HCT116 (cell line): ENCODE measurements around the gene MSI2. TPM values are rescaled to one million over a fixed set of nuclear protein-coding genes. Genes with fewer than 3 reads are reported as not detected.

ENCODE experiments used
- ATAC-seq: fragments of 200-7000 bp; cut with Tn5 transposase; 2 replicates; pipeline ENCODE4 v1.9.1; 2020; ENCODE audit warnings: mild to moderate bottlenecking, moderate library complexity
- BruUV-seq: library from RNA; stranded (reverse); fragments of 400-500 nt; replicated peaks from 2 replicates; lab custom pipeline; 2021; lab: Mats Ljungman, UMichigan
- CTCF ChIA-PET: fragments of 300-600 bp; sonication (Branson Sonifier 250); formaldehyde crosslinking; loops from one replicate; lab custom pipeline; 2021; ENCODE audit warnings: antibody characterized with exemption; lab: Charles Lee
- POLR2A ChIA-PET: fragments of 300-600, 350-600 bp; sonication (Branson Sonifier 250); formaldehyde crosslinking; loops from one replicate; lab custom pipeline; 2021; ENCODE audit warnings: antibody characterized with exemption; lab: Charles Lee
- RAD21 ChIA-PET, 2 experiments: fragments of 300-600 bp; sonication (Branson Sonifier 250); formaldehyde crosslinking; loops; one replicate each; lab custom pipeline; 2023; ENCODE audit warnings: low total read pairs in 2 of 2; ENCODE audit not compliant: uncharacterized antibody in 2 of 2, unreplicated experiment in 2 of 2, low non-redundant PET in 1 of 2; lab: Charles Lee
- DNase-seq: peaks from one replicate; pipeline ENCODE4 v3.0.0-alpha.2; 2010; ENCODE audit warnings: low read depth, low spot score
- H2AFZ ChIP-seq: fragments of 200-600 bp; shearing (Covaris generic), sonication (generic); 2 replicates; pipeline ENCODE4 v1.6.1; 2017; ENCODE audit warnings: low read depth, mixed run types, mixed read lengths, antibody characterized with exemption, low read length; ENCODE audit not compliant: poor library complexity, severe bottlenecking
- H3K27ac ChIP-seq: 2 replicates; pipeline ENCODE4 v1.5.1; 2012; ENCODE audit warnings: low read depth, low read length
- H3K27me3 ChIP-seq: fragments of 200-600 bp; sonication (generic); 2 replicates; pipeline ENCODE4 v1.6.1; 2016; ENCODE audit warnings: mixed run types, low read length, mixed read lengths; ENCODE audit not compliant: insufficient read depth
- H3K36me3 ChIP-seq, 2 experiments: fragments of 200-500 bp in 1 of 2; fragments of 200-600 bp in 1 of 2; sonication (Bioruptor generic) in 1 of 2; sonication (generic) in 1 of 2; 2 replicates each; pipeline versions ENCODE4 v1.5.1 to v1.6.1; 2014 to 2016; ENCODE audit warnings: low read length in 2 of 2, inconsistent platforms in 1 of 2, mixed read lengths in 1 of 2, mixed run types in 1 of 2; ENCODE audit not compliant: insufficient read depth in 2 of 2, control insufficient read depth in 1 of 2
- H3K4me1 ChIP-seq, 2 experiments: fragments of 200-600 bp in 1 of 2; sonication (generic) in 1 of 2; 2 replicates each; pipeline versions ENCODE4 v1.5.1 to v1.6.1; 2012 to 2017; ENCODE audit warnings: low read length in 2 of 2, inconsistent platforms in 1 of 2, mild to moderate bottlenecking in 1 of 2, mixed read lengths in 1 of 2, mixed run types in 1 of 2, moderate library complexity in 1 of 2; ENCODE audit not compliant: insufficient read depth in 2 of 2, control insufficient read depth in 1 of 2
- H3K4me2 ChIP-seq: fragments of 200-600 bp; sonication (generic); 2 replicates; pipeline ENCODE4 v1.6.1; 2017; ENCODE audit warnings: mixed run types, low read length, mixed read lengths
- H3K4me3 ChIP-seq, 2 experiments: fragments of 200-600 bp in 1 of 2; sonication (generic) in 1 of 2; replicated peaks in 1 of 2; 2 replicates each; pipeline ENCODE4 v1.5.1; 2011 to 2016; ENCODE audit warnings: low read length in 2 of 2, control low read depth in 1 of 2, low read depth in 1 of 2, mild to moderate bottlenecking in 1 of 2, mixed read lengths in 1 of 2, mixed run types in 1 of 2
- H3K79me2 ChIP-seq: fragments of 200-600 bp; sonication (generic); 2 replicates; pipeline ENCODE4 v1.6.1; 2017; ENCODE audit warnings: mild to moderate bottlenecking, mixed run types, low read length, moderate library complexity, mixed read lengths; ENCODE audit not compliant: insufficient read depth
- H3K9ac ChIP-seq: fragments of 200-600 bp; sonication (generic); 2 replicates; pipeline ENCODE4 v1.6.1; 2016; ENCODE audit warnings: low read length, mixed read lengths
- H3K9me2 ChIP-seq: fragments of 200-600 bp; sonication (generic), shearing (Covaris generic); 2 replicates; pipeline ENCODE4 v1.6.1; 2017; ENCODE audit warnings: mixed run types, mild to moderate bottlenecking, moderate library complexity; ENCODE audit not compliant: insufficient read depth
- H3K9me3 ChIP-seq, 2 experiments: fragments of 200-500 bp in 1 of 2; fragments of 200-600 bp in 1 of 2; sonication (Bioruptor generic) in 1 of 2; sonication (generic) in 1 of 2; 2 replicates each; pipeline ENCODE4 v1.6.1; 2014 to 2017; ENCODE audit warnings: low read length in 2 of 2, mixed read lengths in 2 of 2, inconsistent platforms in 1 of 2, low read depth in 1 of 2, mild to moderate bottlenecking in 1 of 2, mixed run types in 1 of 2, moderate library complexity in 1 of 2; ENCODE audit not compliant: control insufficient read depth in 1 of 2, insufficient read depth in 1 of 2
- H4K20me1 ChIP-seq: fragments of 200-600 bp; sonication (generic), shearing (Covaris generic); 2 replicates; pipeline ENCODE4 v1.6.1; 2017; ENCODE audit warnings: mixed run types, mild to moderate bottlenecking, moderate library complexity; ENCODE audit not compliant: insufficient read depth
- CBX3 ChIP-seq: IDR thresholded peaks from 2 replicates; pipeline ENCODE4 v1.6.1; 2012; ENCODE audit warnings: low read depth
- CEBPB ChIP-seq: IDR thresholded peaks from 2 replicates; pipeline ENCODE4 v1.6.1; 2012; ENCODE audit warnings: low read depth
- ELF1 ChIP-seq: IDR thresholded peaks from 2 replicates; pipeline ENCODE4 v1.6.1; 2012; ENCODE audit warnings: low read depth, borderline replicate concordance
- EZH2 ChIP-seq: fragments of 200-600 bp; sonication (generic); IDR thresholded peaks from 2 replicates; pipeline ENCODE4 v1.6.1; 2017; ENCODE audit warnings: antibody characterized with exemption, mixed run types
- EZH2phosphoT487 ChIP-seq: fragments of 200-600 bp; IDR thresholded peaks from 2 replicates; pipeline ENCODE4 v1.6.1; 2018; ENCODE audit warnings: antibody characterized with exemption, borderline replicate concordance
- FOSL1 ChIP-seq: IDR thresholded peaks from 2 replicates; pipeline ENCODE4 v1.6.1; 2012; ENCODE audit warnings: low read depth
- POLR2A ChIP-seq: IDR thresholded peaks from 2 replicates; pipeline ENCODE4 v1.7.0; 2011; ENCODE audit warnings: borderline replicate concordance; ENCODE audit not compliant: insufficient read depth, insufficient read length; ENCODE audit errors: extremely low read depth
- POLR2AphosphoS5 ChIP-seq: IDR thresholded peaks from 2 replicates; pipeline ENCODE4 v1.6.1; 2011; ENCODE audit warnings: mild to moderate bottlenecking, low read depth, low read length, moderate library complexity
- SP1 ChIP-seq: IDR thresholded peaks from 2 replicates; pipeline ENCODE4 v1.6.1; 2012; ENCODE audit warnings: low read depth
- TCF7L2 ChIP-seq: IDR thresholded peaks from 2 replicates; pipeline ENCODE4 v1.7.0; 2011; ENCODE audit warnings: borderline replicate concordance, inconsistent platforms; ENCODE audit not compliant: insufficient read depth, insufficient read length; ENCODE audit errors: extremely low read depth
- ZFX ChIP-seq: fragments of 450-650 bp; IDR thresholded peaks from 2 replicates; pipeline ENCODE4 v1.6.1; 2017
- ZNF274 ChIP-seq: fragments of 200-500 bp; sonication (Bioruptor generic); IDR thresholded peaks from 2 replicates; pipeline ENCODE4 v1.6.1; 2014; ENCODE audit warnings: mild to moderate bottlenecking, low read depth, low read length, inconsistent platforms
- intact Hi-C: fragments of 100-400 bp; cut with micrococcal nuclease; formaldehyde crosslinking; loops from 2 replicates; pipeline ENCODE4 v1.10.0; 2022
- total RNA-seq: library from RNA; stranded (reverse); gene quantifications from one replicate; pipeline ENCODE4 v1.2.1, GENCODE V29; 2021; ENCODE audit not compliant: unreplicated experiment
- TF ChIP-seq, protein P1 (sequence below): IDR thresholded peaks from 2 replicates; pipeline ENCODE4 v1.6.1; 2012; ENCODE audit warnings: low read depth
- TF ChIP-seq, protein P2 (sequence below), 3 experiments: fragments of 200-600 bp in 1 of 3; sonication (generic) in 1 of 3; IDR thresholded peaks in 2 of 3; conservative IDR thresholded peaks in 1 of 3; 2 replicates each; pipeline ENCODE4 v1.5.1; 2012 to 2017; ENCODE audit warnings: low read depth in 2 of 3, low read length in 2 of 3, antibody characterized with exemption in 1 of 3, borderline replicate concordance in 1 of 3, control low read depth in 1 of 3, mild to moderate bottlenecking in 1 of 3, mixed read lengths in 1 of 3, mixed run types in 1 of 3, moderate library complexity in 1 of 3; ENCODE audit not compliant: insufficient read depth in 1 of 3
- TF ChIP-seq, protein P3 (sequence below): IDR thresholded peaks from 2 replicates; pipeline ENCODE4 v1.6.1; 2011; ENCODE audit warnings: mild to moderate bottlenecking, low read length, moderate library complexity; ENCODE audit not compliant: insufficient replicate concordance; ENCODE audit errors: extremely low read depth
- TF ChIP-seq, protein P4 (sequence below): IDR thresholded peaks from 2 replicates; pipeline ENCODE4 v1.6.1; 2012

Gene MSI2
- total RNA-seq, 1 experiment from 2014 or later = 137 TPM

DNA sequence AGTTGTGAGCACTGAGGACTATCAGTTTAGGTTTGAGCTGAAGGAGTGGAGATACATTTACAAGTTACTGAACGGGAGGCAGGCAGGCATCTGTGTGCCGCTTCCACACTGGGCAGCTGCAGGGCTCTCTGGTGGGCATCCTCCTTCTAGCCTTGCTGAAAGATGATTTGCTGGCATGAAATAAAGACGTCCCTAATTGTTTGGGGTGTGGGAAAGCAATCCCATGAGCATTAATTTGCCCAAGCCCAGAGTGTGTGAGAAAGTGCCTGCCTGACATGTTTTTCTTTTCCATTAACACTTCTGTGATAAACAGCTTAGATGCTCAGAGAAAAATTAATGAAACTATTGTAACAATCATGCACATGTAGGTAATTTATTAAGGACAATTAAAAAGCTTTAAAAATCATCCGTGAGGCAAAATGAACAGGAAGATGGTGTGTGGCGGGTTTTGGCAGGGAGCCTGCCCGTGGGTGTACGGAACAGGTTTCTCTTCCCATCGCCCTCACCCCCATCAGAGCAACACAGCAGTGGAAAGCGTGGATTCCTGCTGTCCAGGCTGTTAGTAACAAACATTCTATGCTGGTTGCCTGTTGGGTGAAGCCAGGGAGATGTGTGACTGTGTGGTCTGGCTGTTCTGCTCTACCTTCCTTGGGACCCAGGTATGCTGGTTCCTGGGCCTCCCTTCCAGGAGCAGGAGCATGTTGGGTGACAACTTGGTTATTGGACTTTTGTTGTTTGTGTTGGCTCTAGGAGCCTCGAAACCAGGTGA lies 191.9 kb downstream of the MSI2 start (continued):
- TF ChIP-seq, protein P1, sequence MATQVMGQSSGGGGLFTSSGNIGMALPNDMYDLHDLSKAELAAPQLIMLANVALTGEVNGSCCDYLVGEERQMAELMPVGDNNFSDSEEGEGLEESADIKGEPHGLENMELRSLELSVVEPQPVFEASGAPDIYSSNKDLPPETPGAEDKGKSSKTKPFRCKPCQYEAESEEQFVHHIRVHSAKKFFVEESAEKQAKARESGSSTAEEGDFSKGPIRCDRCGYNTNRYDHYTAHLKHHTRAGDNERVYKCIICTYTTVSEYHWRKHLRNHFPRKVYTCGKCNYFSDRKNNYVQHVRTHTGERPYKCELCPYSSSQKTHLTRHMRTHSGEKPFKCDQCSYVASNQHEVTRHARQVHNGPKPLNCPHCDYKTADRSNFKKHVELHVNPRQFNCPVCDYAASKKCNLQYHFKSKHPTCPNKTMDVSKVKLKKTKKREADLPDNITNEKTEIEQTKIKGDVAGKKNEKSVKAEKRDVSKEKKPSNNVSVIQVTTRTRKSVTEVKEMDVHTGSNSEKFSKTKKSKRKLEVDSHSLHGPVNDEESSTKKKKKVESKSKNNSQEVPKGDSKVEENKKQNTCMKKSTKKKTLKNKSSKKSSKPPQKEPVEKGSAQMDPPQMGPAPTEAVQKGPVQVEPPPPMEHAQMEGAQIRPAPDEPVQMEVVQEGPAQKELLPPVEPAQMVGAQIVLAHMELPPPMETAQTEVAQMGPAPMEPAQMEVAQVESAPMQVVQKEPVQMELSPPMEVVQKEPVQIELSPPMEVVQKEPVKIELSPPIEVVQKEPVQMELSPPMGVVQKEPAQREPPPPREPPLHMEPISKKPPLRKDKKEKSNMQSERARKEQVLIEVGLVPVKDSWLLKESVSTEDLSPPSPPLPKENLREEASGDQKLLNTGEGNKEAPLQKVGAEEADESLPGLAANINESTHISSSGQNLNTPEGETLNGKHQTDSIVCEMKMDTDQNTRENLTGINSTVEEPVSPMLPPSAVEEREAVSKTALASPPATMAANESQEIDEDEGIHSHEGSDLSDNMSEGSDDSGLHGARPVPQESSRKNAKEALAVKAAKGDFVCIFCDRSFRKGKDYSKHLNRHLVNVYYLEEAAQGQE = no peak
- no peak for TF ChIP-seq EZH2phosphoT487

DNA sequence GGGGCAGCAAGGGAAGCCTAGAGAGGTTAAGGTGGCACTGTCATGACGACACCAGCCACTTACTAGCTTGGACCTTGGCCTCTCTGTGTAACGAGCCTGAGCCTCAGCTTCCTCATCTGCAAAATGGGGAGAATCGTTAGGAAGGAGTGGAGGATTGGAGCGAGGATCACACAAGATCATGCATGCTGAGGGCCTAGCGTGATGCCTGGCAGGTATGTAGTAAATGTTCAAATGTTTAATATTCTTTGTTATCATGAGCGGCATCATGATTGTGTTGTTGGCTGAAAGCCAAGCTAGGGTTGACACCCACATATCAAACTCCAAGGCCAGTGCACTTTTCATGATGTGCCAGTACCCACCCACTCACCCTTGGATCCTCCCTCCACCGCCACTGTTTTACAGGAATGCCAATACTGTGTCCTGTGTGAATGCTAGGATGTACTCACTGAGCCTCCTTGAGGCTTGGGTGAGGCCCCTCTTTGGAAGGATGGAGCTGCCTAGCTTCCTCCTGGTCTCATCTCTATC lies 192.5 kb downstream of the MSI2 start:
- Histone ChIP-seq H3K27ac (no peak overlapping the region), H4K20me1 (no peaks in the 10 kb centered on the region), H3K4me2 (no peak overlapping the region), H3K4me3 (no peak overlapping the region), H3K9ac (no peak overlapping the region), H2AFZ (no peak overlapping the region), H3K79me2 (no peaks in the 10 kb centered on the region; the same call in 1 of the 2 replicates), H3K4me1 (peaks cover 13 to 22% of the 10 kb centered on the region in 2 experiments; a peak in 3 of 4 replicates), H3K9me3 (no peaks in the 10 kb centered on the region), H3K36me3 (no peaks in the 10 kb centered on the region), H3K9me2 (no peaks in the 10 kb centered on the region), H3K27me3 (no peaks in the 10 kb centered on the region)
- POLR2A ChIA-PET = no interaction called here
- RAD21 ChIA-PET = no interaction called here
- CTCF ChIA-PET = no interaction called here
- no peak for DNase-seq
- no TSS peak for BruUV-seq
- ATAC-seq = no peak
- intact Hi-C loops = no loop called here
- TF ChIP-seq, protein P2, sequence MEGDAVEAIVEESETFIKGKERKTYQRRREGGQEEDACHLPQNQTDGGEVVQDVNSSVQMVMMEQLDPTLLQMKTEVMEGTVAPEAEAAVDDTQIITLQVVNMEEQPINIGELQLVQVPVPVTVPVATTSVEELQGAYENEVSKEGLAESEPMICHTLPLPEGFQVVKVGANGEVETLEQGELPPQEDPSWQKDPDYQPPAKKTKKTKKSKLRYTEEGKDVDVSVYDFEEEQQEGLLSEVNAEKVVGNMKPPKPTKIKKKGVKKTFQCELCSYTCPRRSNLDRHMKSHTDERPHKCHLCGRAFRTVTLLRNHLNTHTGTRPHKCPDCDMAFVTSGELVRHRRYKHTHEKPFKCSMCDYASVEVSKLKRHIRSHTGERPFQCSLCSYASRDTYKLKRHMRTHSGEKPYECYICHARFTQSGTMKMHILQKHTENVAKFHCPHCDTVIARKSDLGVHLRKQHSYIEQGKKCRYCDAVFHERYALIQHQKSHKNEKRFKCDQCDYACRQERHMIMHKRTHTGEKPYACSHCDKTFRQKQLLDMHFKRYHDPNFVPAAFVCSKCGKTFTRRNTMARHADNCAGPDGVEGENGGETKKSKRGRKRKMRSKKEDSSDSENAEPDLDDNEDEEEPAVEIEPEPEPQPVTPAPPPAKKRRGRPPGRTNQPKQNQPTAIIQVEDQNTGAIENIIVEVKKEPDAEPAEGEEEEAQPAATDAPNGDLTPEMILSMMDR (IDR thresholded peaks at IDR 0.05 in 2 of 3, conservative IDR thresholded peaks at IDR 0.05 in 1 of 3; ENCODE audit: borderline replicate concordance in 1 of 3, insufficient read depth in 1 of 3, low read depth in 2 of 3, low read length in 2 of 3) = no peak
- TF ChIP-seq POLR2A (no peak), EZH2 (no peak), EZH2phosphoT487 (no peak), CEBPB (no peak), SP1 (no peak), FOSL1 (no peak), ELF1 (no peak), TCF7L2 (no peak), CBX3 (no peak), ZFX (no peak), POLR2AphosphoS5 (no peak), ZNF274 (no peak)
- TF ChIP-seq, protein P3, sequence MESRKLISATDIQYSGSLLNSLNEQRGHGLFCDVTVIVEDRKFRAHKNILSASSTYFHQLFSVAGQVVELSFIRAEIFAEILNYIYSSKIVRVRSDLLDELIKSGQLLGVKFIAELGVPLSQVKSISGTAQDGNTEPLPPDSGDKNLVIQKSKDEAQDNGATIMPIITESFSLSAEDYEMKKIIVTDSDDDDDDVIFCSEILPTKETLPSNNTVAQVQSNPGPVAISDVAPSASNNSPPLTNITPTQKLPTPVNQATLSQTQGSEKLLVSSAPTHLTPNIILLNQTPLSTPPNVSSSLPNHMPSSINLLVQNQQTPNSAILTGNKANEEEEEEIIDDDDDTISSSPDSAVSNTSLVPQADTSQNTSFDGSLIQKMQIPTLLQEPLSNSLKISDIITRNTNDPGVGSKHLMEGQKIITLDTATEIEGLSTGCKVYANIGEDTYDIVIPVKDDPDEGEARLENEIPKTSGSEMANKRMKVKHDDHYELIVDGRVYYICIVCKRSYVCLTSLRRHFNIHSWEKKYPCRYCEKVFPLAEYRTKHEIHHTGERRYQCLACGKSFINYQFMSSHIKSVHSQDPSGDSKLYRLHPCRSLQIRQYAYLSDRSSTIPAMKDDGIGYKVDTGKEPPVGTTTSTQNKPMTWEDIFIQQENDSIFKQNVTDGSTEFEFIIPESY = no peak
- TF ChIP-seq, protein P4, sequence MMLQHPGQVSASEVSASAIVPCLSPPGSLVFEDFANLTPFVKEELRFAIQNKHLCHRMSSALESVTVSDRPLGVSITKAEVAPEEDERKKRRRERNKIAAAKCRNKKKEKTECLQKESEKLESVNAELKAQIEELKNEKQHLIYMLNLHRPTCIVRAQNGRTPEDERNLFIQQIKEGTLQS = no peak
